Panc1 (cell line): Measurements from ENCODE around the gene SOCS2. TPM values are rescaled to one million over a fixed set of nuclear protein-coding genes. Genes with fewer than 3 reads are reported as not detected.

Experiments
- ATAC-seq: fragments of 200-7000 bp; cut with Tn5 transposase; 2 replicates; pipeline ENCODE4 v1.9.1; 2020; ENCODE audit warnings: mild to moderate bottlenecking, moderate library complexity
- BruUV-seq: library from RNA; stranded (reverse); fragments of 400-500 nt; replicated peaks from 2 replicates; lab custom pipeline; 2021; lab: Mats Ljungman, UMichigan
- CTCF ChIA-PET: fragments of 300-600 bp; sonication (Branson Sonifier 250); formaldehyde crosslinking; loops from one replicate; lab custom pipeline; 2022; ENCODE audit warnings: antibody characterized with exemption; lab: Charles Lee
- POLR2A ChIA-PET: fragments of 300-600 bp; sonication (Branson Sonifier 250); formaldehyde crosslinking; loops from one replicate; lab custom pipeline; 2022; ENCODE audit warnings: antibody characterized with exemption; lab: Charles Lee
- DNase-seq: peaks from one replicate; pipeline ENCODE4 v3.0.0-alpha.2; 2010; ENCODE audit warnings: low read depth, low spot score
- H3K27ac ChIP-seq: 2 replicates; pipeline ENCODE4 v1.5.1; 2011; ENCODE audit warnings: mild to moderate bottlenecking, low read length, inconsistent platforms
- H3K27me3 ChIP-seq: fragments of 200-500 bp; sonication (Bioruptor generic); 2 replicates; pipeline ENCODE4 v1.6.0; 2014; ENCODE audit warnings: low read length, inconsistent platforms; ENCODE audit not compliant: control insufficient read depth, insufficient read depth
- H3K36me3 ChIP-seq: fragments of 200-500 bp; sonication (Bioruptor generic); 2 replicates; pipeline ENCODE4 v1.5.1; 2014; ENCODE audit warnings: inconsistent platforms, mild to moderate bottlenecking, low read length, moderate library complexity; ENCODE audit not compliant: control insufficient read depth, insufficient read depth
- H3K4me1 ChIP-seq: 2 replicates; pipeline ENCODE4 v1.5.1; 2011; ENCODE audit warnings: inconsistent platforms, mild to moderate bottlenecking, low read length, moderate library complexity; ENCODE audit not compliant: control insufficient read depth, insufficient read depth
- H3K4me3 ChIP-seq, 2 experiments: 2 replicates each; pipeline ENCODE4 v1.5.1; 2011 to 2012; ENCODE audit warnings: low read depth in 2 of 2, low read length in 2 of 2, mild to moderate bottlenecking in 2 of 2, inconsistent platforms in 1 of 2, moderate library complexity in 1 of 2
- H3K9me3 ChIP-seq: fragments of 200-500 bp; sonication (Bioruptor generic); 2 replicates; pipeline ENCODE4 v1.5.1; 2014; ENCODE audit warnings: low read depth, mild to moderate bottlenecking, inconsistent platforms, low read length, moderate library complexity; ENCODE audit not compliant: control insufficient read depth, insufficient read depth
- CTCF ChIP-seq: fragments of 450-650 bp; IDR thresholded peaks from 2 replicates; pipeline ENCODE4 v1.5.1; 2017; ENCODE audit warnings: mild to moderate bottlenecking
- POLR2AphosphoS5 ChIP-seq: IDR thresholded peaks from 2 replicates; pipeline ENCODE4 v1.6.1; 2012; ENCODE audit warnings: mild to moderate bottlenecking, low read depth, low read length, moderate library complexity
- REST ChIP-seq, 2 experiments: IDR thresholded peaks; 2 replicates each; pipeline ENCODE4 v1.6.1; 2011 to 2012; ENCODE audit warnings: low read depth in 2 of 2, control low read depth in 1 of 2, low read length in 1 of 2, mild to moderate bottlenecking in 1 of 2, moderate library complexity in 1 of 2; ENCODE audit not compliant: insufficient read depth in 1 of 2
- SIN3A ChIP-seq: IDR thresholded peaks from 2 replicates; pipeline ENCODE4 v1.6.1; 2012; ENCODE audit warnings: low read depth, mild to moderate bottlenecking, low read length, moderate library complexity, borderline replicate concordance; ENCODE audit not compliant: insufficient read depth
- TCF7L2 ChIP-seq: IDR thresholded peaks from 2 replicates; pipeline ENCODE4 v1.6.1; 2011; ENCODE audit warnings: mild to moderate bottlenecking, low read depth, low read length, inconsistent platforms
- in situ Hi-C: cut with HindIII; loops from 2 replicates; pipeline ENCODE4 v1.10.0; 2016; ENCODE audit warnings: low sequenced_read_pairs, low pct_unique_long_range_greater_than_20kb
- intact Hi-C: fragments of 100-400 bp; cut with micrococcal nuclease; formaldehyde crosslinking; loops from one replicate; pipeline ENCODE4 v1.10.0; 2022; ENCODE audit not compliant: unreplicated experiment
- total RNA-seq: library from RNA; stranded (reverse); gene quantifications from one replicate; pipeline ENCODE4 v1.2.1, GENCODE V29; 2021; ENCODE audit not compliant: unreplicated experiment

SOCS2 gene
- total RNA-seq, 1 experiment from 2014 or later, result 33.8 TPM

- ATAC-seq, result no peak
- intact Hi-C loops (no loop called here), in situ Hi-C loops (no loop called here)
- Histone ChIP-seq H3K36me3 (no peaks in the 10 kb centered on the region), H3K4me3 (no peak overlapping the region), H3K9me3 (no peaks in the 10 kb centered on the region), H3K27ac (no peak overlapping the region), H3K27me3 (no peaks in the 10 kb centered on the region), H3K4me1 (no peaks in the 10 kb centered on the region)
- ChIA-PET CTCF (interaction anchor here (0.7 kb wide), 1 partner anchor 497 kb away, joined by 5 read pairs; no protein-coding TSS in a partner anchor), POLR2A (interaction anchor here (0.7 kb wide), 1 partner anchor 308 kb away, joined by 3 read pairs; no protein-coding TSS in a partner anchor)
- no peak for TF ChIP-seq REST (IDR thresholded peaks at IDR 0.05; ENCODE audit: insufficient read depth in 1 of 2, low read depth in 2 of 2, low read length in 1 of 2)
- TF ChIP-seq POLR2AphosphoS5, result no peak
- no peak for TF ChIP-seq CTCF
- TF ChIP-seq SIN3A, result no peak
- no peak for TF ChIP-seq TCF7L2
- BruUV-seq, result no TSS peak
- DNase-seq, result no peak
Measured at GRCh38 chr12:93608313-93608712, 35.8 kb downstream of the SOCS2 start.

GRCh38 chr12:93609281-93610192 lies 37.1 kb downstream of the SOCS2 start:
- Histone ChIP-seq H3K27ac (no peak overlapping the region), H3K4me1 (no peaks in the 10 kb centered on the region), H3K27me3 (no peaks in the 10 kb centered on the region), H3K36me3 (no peaks in the 10 kb centered on the region), H3K4me3 (no peak overlapping the region), H3K9me3 (no peaks in the 10 kb centered on the region)
- in situ Hi-C loops (no loop called here), intact Hi-C loops (no loop called here)
- DNase-seq (no peak), ATAC-seq (no peak)
- TF ChIP-seq POLR2AphosphoS5 (no peak), REST (IDR thresholded peaks at IDR 0.05; ENCODE audit: insufficient read depth in 1 of 2, low read depth in 2 of 2, low read length in 1 of 2) (no peak), SIN3A (no peak), TCF7L2 (no peak), CTCF (no peak)
- ChIA-PET POLR2A (no interaction called here), CTCF (no interaction called here)
- BruUV-seq, result no TSS peak
